ENCODE data around the gene CCNB3.

The CCNB3 gene

GRCh38 chrX:50372966-50373365 lies 168.4 kb downstream of the CCNB3 start:
- no peak for DNase-seq

GRCh38 chrX:50375481-50376267 lies 171.1 kb downstream of the CCNB3 start:
- DNase-seq: no peak

GRCh38 chrX:50381729-50382415 lies 177.3 kb downstream of the CCNB3 start:
- no peak for DNase-seq

GRCh38 chrX:50386520-50386919 lies 182.0 kb downstream of the CCNB3 start:
- DNase-seq: no peak

GRCh38 chrX:50393902-50394301 lies 189.3 kb downstream of the CCNB3 start:
- DNase-seq: no peak

Data from NCI-H1436 treated with DMSO at 0.1 percent for 48 hours (cell line).